ENCODE measurements around the gene ZBTB3. TPM values are rescaled to one million over a fixed set of nuclear protein-coding genes. Genes with fewer than 3 reads are reported as not detected.

Gene ZBTB3
- total RNA-seq, 2 donors from 2014 or later = 10.8 to 18.7 TPM

- peak overlapping the region; percentile 39 to 89 for H3K9ac ChIP-seq (ENCODE audit: low read depth in 2 of 2, low read length in 2 of 2)
- peaks cover 7% of the 10 kb centered on the region for H3K4me1 ChIP-seq
- peak overlapping the region; percentile 80 for H3K27ac ChIP-seq
- H3K27me3 ChIP-seq = no peaks in the 10 kb centered on the region
- intact Hi-C loops (cut with DNase I) = no loop called here
- peak; percentile 33 for DNase-seq
- no peak for TF ChIP-seq CTCF (IDR thresholded peaks at IDR 0.05)
- H3K9me3 ChIP-seq = no peaks in the 10 kb centered on the region
- peaks cover 26% of the 10 kb centered on the region for H3K36me3 ChIP-seq
- peak overlapping the region; percentile 98 for H3K4me3 ChIP-seq
These were observed 38.2 kb upstream of the ZBTB3 start for GRCh38 chr11:62792202-62792575.

- peak; percentile 92 for DNase-seq
These were observed 37.7 kb upstream of the ZBTB3 start, which contains the start of gene TMEM223 for GRCh38 chr11:62791501-62792201. TMEM223 (minus strand) TSS chr11:62792006; CDS start chr11:62791994, 12 bp downstream.

GRCh38 chr11:62789576-62789975, 35.6 kb upstream of the ZBTB3 start:
- no peak overlapping the region for H3K27ac ChIP-seq
- no peak for DNase-seq
- H3K36me3 ChIP-seq = peaks cover 14% of the 10 kb centered on the region
- no peak overlapping the region for H3K4me3 ChIP-seq
- H3K9me3 ChIP-seq = no peaks in the 10 kb centered on the region
- TF ChIP-seq CTCF (IDR thresholded peaks at IDR 0.05) = no peak
- H3K27me3 ChIP-seq = no peaks in the 10 kb centered on the region
- H3K4me1 ChIP-seq = peaks cover 13% of the 10 kb centered on the region
- intact Hi-C loops (cut with DNase I) = loop anchor here (5.0 kb wide), 1 partner anchor 73 kb away; no protein-coding TSS in a partner anchor
- peak overlapping the region in 1 of 2 donors; percentile 1 for H3K9ac ChIP-seq (ENCODE audit: low read depth in 2 of 2, low read length in 2 of 2)

More at GRCh38 chr11:62791501-62792201, 37.7 kb upstream of the ZBTB3 start, which contains the start of gene TMEM223:
- TF ChIP-seq CTCF (IDR thresholded peaks at IDR 0.05) = no peak
- H3K27me3 ChIP-seq = no peaks in the 10 kb centered on the region
- peak within 1 kb of the TSS; percentile 89 to 96 for H3K9ac ChIP-seq (ENCODE audit: low read depth in 2 of 2, low read length in 2 of 2)
- intact Hi-C loops (cut with DNase I) = no loop called here
- H3K36me3 ChIP-seq = peaks cover 25% of the 10 kb centered on the region
- H3K9me3 ChIP-seq = no peaks in the 10 kb centered on the region
- peaks cover 7% of the 10 kb centered on the region for H3K4me1 ChIP-seq
- peak within 1 kb of the TSS; percentile 98 for H3K4me3 ChIP-seq
- H3K27ac ChIP-seq = peak within 1 kb of the TSS; percentile 80

- Histone ChIP-seq H3K27ac (no peak overlapping the region), H3K9me3 (no peaks in the 10 kb centered on the region), H3K4me3 (no peak overlapping the region), H3K4me1 (peaks cover 13% of the 10 kb centered on the region), H3K36me3 (peaks cover 8% of the 10 kb centered on the region), H3K27me3 (no peaks in the 10 kb centered on the region), H3K9ac (ENCODE audit: low read depth in 2 of 2, low read length in 2 of 2) (peak overlapping the region; percentile 0 to 1)
- DNase-seq = no peak
- TF ChIP-seq CTCF (IDR thresholded peaks at IDR 0.05) = no peak
- intact Hi-C loops (cut with DNase I) = loop anchor here (5.0 kb wide), 1 partner anchor 73 kb away; no protein-coding TSS in a partner anchor
These were observed 35.0 kb upstream of the ZBTB3 start for GRCh38 chr11:62788991-62789390.

- Histone ChIP-seq H3K4me1 (peaks cover 10% of the 10 kb centered on the region), H3K4me3 (peak within 1 kb of the TSS; percentile 84), H3K9ac (ENCODE audit: low read depth in 2 of 2, low read length in 2 of 2) (peak within 1 kb of the TSS; percentile 97 to 99), H3K27me3 (no peaks in the 10 kb centered on the region), H3K9me3 (no peaks in the 10 kb centered on the region), H3K36me3 (no peaks in the 10 kb centered on the region), H3K27ac (peak within 1 kb of the TSS; percentile 99)
- DNase-seq = peak; percentile 100
- intact Hi-C loops (cut with DNase I) = loop anchor here (5.0 kb wide), 1 partner anchor 75 kb away; no protein-coding TSS in a partner anchor
- no peak for TF ChIP-seq CTCF (IDR thresholded peaks at IDR 0.05)
These were observed 33.2 kb upstream of the ZBTB3 start, which contains the start of gene TMEM179B for GRCh38 chr11:62787005-62787759. TMEM179B (plus strand) TSS chr11:62787402; CDS start chr11:62787432, 30 bp downstream.
